ENCODE measurements around the gene POLK. TPM values are rescaled to one million over a fixed set of nuclear protein-coding genes. Genes with fewer than 3 reads are reported as not detected.
"Not testable (repeated sequence)": the region's sequence is repeated elsewhere in the genome, so short reads cannot be mapped to it uniquely, and the experiment has no call there.

POLK gene
- total RNA-seq, 6 experiments from 2014 or later: 11.5 to 16.3 (median 14.1) TPM

- no peak for TF ChIP-seq POLR2A (IDR thresholded peaks at IDR 0.05)
- TF ChIP-seq CTCF (IDR thresholded peaks at IDR 0.05): no peak
- no peak for DNase-seq
- intact Hi-C loops (cut with DNase I): no loop called here
- WGBS (ENCODE audit: insufficient coverage, low coverage, low lambda C conversion rate, missing lambda C conversion rate): 94% methylated on average over 5 of the region's 5 CpGs
- H3K9me3 ChIP-seq: no peaks in the 10 kb centered on the region
- no peak for ATAC-seq
- H3K27ac ChIP-seq: no peak overlapping the region
- no peaks in the 10 kb centered on the region for H3K36me3 ChIP-seq
- H3K4me3 ChIP-seq: no peak overlapping the region
- H3K4me1 ChIP-seq: peaks cover 0 to 9% (median 0%) of the 10 kb centered on the region in 4 donors
- no peaks in the 10 kb centered on the region for H3K27me3 ChIP-seq
Measured at GRCh38 chr5:75610201-75610600, 98.5 kb downstream of the POLK start.

- 13% methylated on average over 11 of the region's 11 CpGs for WGBS (ENCODE audit: insufficient coverage, low coverage, low lambda C conversion rate, missing lambda C conversion rate)
- not testable (repeated sequence) for H3K36me3 ChIP-seq, DNase-seq
Measured at GRCh38 chr5:75610859-75611310, 99.2 kb downstream of the POLK start.

GRCh38 chr5:75611311-75612225 is 99.9 kb downstream of the POLK start, which contains the start of gene ANKDD1B:
ANKDD1B (plus strand) TSS chr5:75611453; CDS start chr5:75611635, 182 bp downstream.
- intact Hi-C loops (cut with DNase I): no loop called here
- no peaks in the 10 kb centered on the region for H3K27me3 ChIP-seq
- peaks cover 0 to 9% (median 0%) of the 10 kb centered on the region in 4 donors for H3K4me1 ChIP-seq
- peak within 1 kb of the TSS; percentile 51 to 60 (median 56) for H3K4me3 ChIP-seq
- ATAC-seq (peak; percentile 68 to 74 (median 71)), DNase-seq (peak in 2 of 3 donors; percentile 41 to 58)
- no peaks in the 10 kb centered on the region for H3K9me3 ChIP-seq
- WGBS (ENCODE audit: insufficient coverage, low coverage, low lambda C conversion rate, missing lambda C conversion rate): 5% methylated on average over 16 of the region's 52 CpGs
- TF ChIP-seq POLR2A (IDR thresholded peaks at IDR 0.05) (no peak), CTCF (IDR thresholded peaks at IDR 0.05) (no peak)
- H3K27ac ChIP-seq: peak within 1 kb of the TSS in 1 of 3 donors; percentile 43
- H3K36me3 ChIP-seq: no peaks in the 10 kb centered on the region

More at GRCh38 chr5:75610859-75611310, 99.2 kb downstream of the POLK start:
- peak overlapping the region; percentile 51 to 60 (median 56) for H3K4me3 ChIP-seq
- H3K27me3 ChIP-seq; intact Hi-C loops (cut with DNase I); H3K9me3 ChIP-seq; ATAC-seq; H3K4me1 ChIP-seq; H3K27ac ChIP-seq: not testable (repeated sequence)

- intact Hi-C loops (cut with DNase I): no loop called here
- 33% methylated on average over 11 of the region's 12 CpGs for WGBS (ENCODE audit: insufficient coverage, low coverage, low lambda C conversion rate, missing lambda C conversion rate)
- H3K4me1 ChIP-seq: peaks cover 0 to 9% (median 0%) of the 10 kb centered on the region in 4 donors
- H3K36me3 ChIP-seq: no peaks in the 10 kb centered on the region
- H3K9me3 ChIP-seq: no peaks in the 10 kb centered on the region
- H3K27me3 ChIP-seq: no peaks in the 10 kb centered on the region
- H3K4me3 ChIP-seq: no peak overlapping the region
- no peak for TF ChIP-seq CTCF (IDR thresholded peaks at IDR 0.05)
- TF ChIP-seq POLR2A (IDR thresholded peaks at IDR 0.05): no peak
- ATAC-seq (no peak), DNase-seq (no peak)
- H3K27ac ChIP-seq: no peak overlapping the region
Measured at GRCh38 chr5:75612226-75612569, 100.5 kb downstream of the POLK start.

- H3K9me3 ChIP-seq: no peaks in the 10 kb centered on the region
- intact Hi-C loops (cut with DNase I): no loop called here
- no peak overlapping the region for H3K27ac ChIP-seq
- no peak for TF ChIP-seq POLR2A (IDR thresholded peaks at IDR 0.05)
- no peak for TF ChIP-seq CTCF (IDR thresholded peaks at IDR 0.05)
- no peaks in the 10 kb centered on the region for H3K27me3 ChIP-seq
- 93% methylated on average over 3 of the region's 3 CpGs for WGBS (ENCODE audit: insufficient coverage, low coverage, low lambda C conversion rate, missing lambda C conversion rate)
- DNase-seq (no peak), ATAC-seq (no peak)
- H3K36me3 ChIP-seq: no peaks in the 10 kb centered on the region
- peaks cover 0 to 9% (median 0%) of the 10 kb centered on the region in 4 donors for H3K4me1 ChIP-seq
- H3K4me3 ChIP-seq: no peak overlapping the region
Measured at GRCh38 chr5:75612901-75613300, 101.2 kb downstream of the POLK start.
